NB4 (cell line): ENCODE results near the gene XPA.
A peak's percentile ranks its signal among the peaks of the same experiment; 100 is the strongest.
"Not testable (repeated sequence)": the region's sequence is repeated elsewhere in the genome, so short reads cannot be mapped to it uniquely, and the experiment has no call there.

Experiments
- DNase-seq: peaks from one replicate; pipeline ENCODE4 v3.0.0; 2010; ENCODE audit warnings: low read depth
- H3K4me3 ChIP-seq: one replicate; pipeline ENCODE4 v1.5.1; 2011; ENCODE audit warnings: mild to moderate bottlenecking, low read depth, low read length, moderate library complexity
- CTCF ChIP-seq: IDR thresholded peaks from one replicate; pipeline ENCODE4 v1.5.1; 2012; ENCODE audit warnings: low read depth, low read length
- MYC ChIP-seq: IDR thresholded peaks from 2 replicates; pipeline ENCODE4 v1.6.1; 2011; ENCODE audit warnings: low read depth, low read length
- POLR2A ChIP-seq: IDR thresholded peaks from 2 replicates; pipeline ENCODE4 v1.6.1; 2011; ENCODE audit warnings: mild to moderate bottlenecking; ENCODE audit not compliant: insufficient read length; ENCODE audit errors: extremely low read depth
- TF ChIP-seq, protein P1 (sequence below): IDR thresholded peaks from 2 replicates; pipeline ENCODE4 v1.6.1; 2011; ENCODE audit warnings: low read depth, low read length

The XPA gene

DNA sequence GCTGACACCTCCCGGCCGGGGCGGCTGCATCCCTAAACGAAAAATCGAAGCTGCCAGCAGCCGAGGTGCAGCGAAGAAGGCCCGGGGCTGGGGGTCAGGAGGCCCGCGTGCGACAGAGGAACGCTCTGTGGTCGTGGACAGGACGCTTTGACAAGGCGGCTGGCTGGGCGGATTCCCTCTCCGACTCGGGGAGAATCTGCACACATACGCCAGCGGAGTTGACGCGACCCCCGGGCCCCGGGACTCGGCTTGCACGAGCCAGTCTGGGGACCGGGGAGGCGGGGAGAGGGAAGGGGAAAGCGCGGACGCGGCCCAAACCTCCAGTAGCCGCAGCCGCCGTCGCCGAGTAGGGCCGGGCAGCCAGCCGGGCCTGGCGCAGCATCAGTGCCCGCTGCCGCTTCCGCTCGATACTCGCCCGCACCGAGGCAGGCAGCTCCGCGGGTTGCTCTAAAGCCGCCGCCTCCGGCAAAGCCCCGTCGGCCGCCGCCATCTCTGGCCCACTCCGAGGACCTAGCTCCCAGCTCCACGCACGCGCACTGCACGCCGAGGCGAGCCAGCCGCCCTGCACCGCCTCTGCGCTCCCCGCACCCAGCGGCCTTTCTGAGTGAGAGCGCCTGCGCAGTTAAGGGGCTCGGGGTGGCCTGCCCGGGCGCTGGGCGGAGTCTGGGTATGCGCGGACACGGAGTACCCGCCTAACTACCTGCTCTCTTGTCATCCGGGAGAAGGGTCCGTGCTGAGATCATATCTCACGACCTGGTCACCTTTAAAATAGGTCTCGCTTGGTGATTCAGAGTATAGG is at the start of gene XPA:
Gene XPA, minus strand, starts transcription at position 538 of the 799 bp plus-strand sequence. Its CDS starts 48 bp downstream, at position 490.
- no peak for TF ChIP-seq CTCF
- TF ChIP-seq POLR2A, result peak; percentile 87
- TF ChIP-seq, protein P1, sequence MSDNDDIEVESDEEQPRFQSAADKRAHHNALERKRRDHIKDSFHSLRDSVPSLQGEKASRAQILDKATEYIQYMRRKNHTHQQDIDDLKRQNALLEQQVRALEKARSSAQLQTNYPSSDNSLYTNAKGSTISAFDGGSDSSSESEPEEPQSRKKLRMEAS, result peak; percentile 54
- DNase-seq, result peak; percentile 94
- peak within 1 kb of the TSS; percentile 80 for H3K4me3 ChIP-seq

- TF ChIP-seq MYC, result no peak
- TF ChIP-seq POLR2A, result no peak
- no peak for TF ChIP-seq CTCF
- TF ChIP-seq, protein P1, result no peak
- H3K4me3 ChIP-seq, result no peak overlapping the region
- peak; percentile 6 for DNase-seq
Observed at GRCh38 chr9:97744710-97745708, 47.9 kb upstream of the XPA start.

DNA sequence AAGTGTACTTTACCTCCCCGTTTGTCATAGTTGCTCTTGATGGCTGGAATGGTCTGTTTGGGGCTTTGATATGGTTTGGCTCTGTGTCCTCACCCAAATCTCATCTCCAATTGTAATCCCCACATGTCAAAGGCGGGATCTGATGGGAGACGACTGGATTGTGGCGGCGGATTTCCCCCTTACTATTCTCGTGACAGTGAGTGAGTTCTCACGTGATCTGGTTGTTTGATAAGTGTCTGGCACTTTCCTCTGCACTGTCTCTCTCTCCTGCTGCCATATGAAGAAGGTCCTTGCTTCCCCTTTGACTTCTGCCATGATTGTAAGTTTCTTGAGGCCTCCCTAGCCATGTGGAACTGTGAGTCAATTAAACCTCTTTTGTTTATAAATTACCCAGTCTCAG is 46.9 kb upstream of the XPA start:
- not testable (repeated sequence) for DNase-seq, H3K4me3 ChIP-seq

DNA sequence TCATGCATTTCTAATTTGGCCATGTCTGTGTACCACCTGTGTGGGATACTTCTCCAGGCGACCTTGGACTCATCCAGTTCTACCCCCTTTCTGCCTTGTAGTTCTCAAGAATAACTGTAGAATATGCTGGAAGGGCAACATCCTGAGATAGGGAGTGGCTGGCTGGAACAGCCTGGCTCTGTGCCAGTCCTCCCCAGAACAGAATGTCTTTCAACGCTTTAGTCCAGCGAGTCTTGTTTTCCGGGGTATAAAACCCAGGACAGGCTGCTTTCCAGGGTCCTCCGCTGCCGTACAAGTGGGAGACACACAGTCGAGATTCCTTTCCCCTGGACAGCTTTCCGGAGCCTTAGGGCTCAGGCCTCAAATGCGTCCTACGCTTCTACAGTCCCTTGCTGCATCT is 45.4 kb upstream of the XPA start:
- no peak for DNase-seq
- TF ChIP-seq, protein P1, result no peak
- TF ChIP-seq CTCF, result no peak
- TF ChIP-seq POLR2A, result no peak
- no peak for TF ChIP-seq MYC
- no peak overlapping the region for H3K4me3 ChIP-seq

- DNase-seq, result no peak
- H3K4me3 ChIP-seq, result no peak overlapping the region
- no peak for TF ChIP-seq CTCF
- TF ChIP-seq, protein P1, result no peak
- TF ChIP-seq MYC, result no peak
- TF ChIP-seq POLR2A, result no peak
Observed at GRCh38 chr9:97741947-97742346, 44.8 kb upstream of the XPA start.

DNA sequence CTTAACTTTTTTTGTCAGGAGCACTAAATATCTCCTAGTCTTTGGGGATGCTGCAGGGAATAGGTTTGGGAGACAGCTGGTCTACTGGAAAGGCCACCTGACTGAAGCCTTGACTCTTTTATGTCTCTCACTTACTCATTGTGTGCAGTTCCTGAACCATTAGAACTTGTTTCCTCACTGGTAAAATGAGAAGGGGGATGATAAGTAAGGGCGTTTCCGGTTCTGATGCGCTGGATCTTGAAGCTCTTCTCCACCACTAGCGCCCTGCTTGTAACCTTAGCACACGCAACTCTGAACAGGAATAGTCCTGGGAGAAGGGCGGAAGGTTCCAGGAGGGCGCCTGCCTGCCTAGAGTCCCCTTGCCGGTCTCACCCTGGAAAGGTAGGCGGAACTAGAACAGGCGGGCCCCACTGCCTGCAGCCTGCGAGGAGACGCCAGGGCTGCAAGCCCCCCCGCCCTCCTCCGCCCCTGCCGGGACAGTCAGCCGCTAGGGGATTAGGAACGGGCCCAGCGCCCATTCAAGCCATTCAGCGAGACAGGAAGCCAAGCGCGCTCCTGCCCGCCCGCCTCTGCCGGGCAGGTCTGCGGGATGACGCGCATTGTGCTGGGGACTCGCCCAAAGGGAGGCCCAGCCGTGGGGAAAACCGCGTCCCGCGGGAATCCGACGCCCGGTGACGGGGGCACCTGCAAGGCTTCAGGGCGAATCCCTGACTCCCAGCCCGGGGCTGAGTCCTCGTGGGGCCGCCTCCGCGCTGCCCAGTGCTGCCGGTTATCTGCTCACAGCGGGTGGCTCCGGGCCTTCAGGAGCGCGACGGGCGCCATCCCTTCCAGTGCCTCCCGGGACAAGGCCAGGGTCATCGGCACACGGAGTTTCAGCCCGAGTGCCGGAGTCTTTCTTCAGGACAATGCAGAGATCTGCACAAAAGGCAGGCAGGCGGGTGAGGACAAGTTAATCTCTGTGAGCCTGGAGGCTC is 44.0 kb upstream of the XPA start:
- TF ChIP-seq, protein P1, result no peak
- TF ChIP-seq CTCF (no peak), POLR2A (no peak), MYC (no peak)
- H3K4me3 ChIP-seq, result no peak overlapping the region
- DNase-seq, result peak; percentile 68
